Measurements from ENCODE around the gene SLC35B3. TPM values are rescaled to one million over a fixed set of nuclear protein-coding genes. Genes with fewer than 3 reads are reported as not detected.

The SLC35B3 gene
- total and polyA plus RNA-seq, 9 of the 15 experiments (the other 6 are each of a cell fraction or from before 2014, with no cell fraction given): 7.6 to 19.1 (median 11.3) TPM

DNA sequence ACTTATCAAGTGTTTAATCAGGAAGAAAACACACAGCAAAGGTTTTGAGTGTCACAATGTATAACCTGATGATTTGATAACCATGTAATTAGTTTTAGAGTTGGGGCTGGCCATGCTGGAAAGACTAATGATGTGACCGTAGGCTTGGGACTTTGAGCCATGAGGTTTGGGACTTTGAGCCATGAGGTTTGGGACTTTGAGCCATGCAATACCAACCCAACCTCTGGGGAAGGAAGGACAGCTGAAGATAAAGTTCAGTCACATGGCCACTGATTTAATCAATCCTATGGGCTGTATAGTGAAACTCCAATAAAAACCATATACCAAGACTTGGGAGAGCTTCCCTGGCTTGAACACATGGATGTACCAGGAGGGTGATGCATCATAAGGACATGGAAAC, 32.8 kb downstream of the SLC35B3 start:
- Histone ChIP-seq H3K4me3 (no peak overlapping the region), H3K27me3 (ENCODE audit: control insufficient read depth in 2 of 2, insufficient read depth in 2 of 2, low read length in 2 of 2) (no peaks in the 10 kb centered on the region), H3K9me3 (replicated peaks; ENCODE audit: control insufficient read depth, insufficient read depth, low read depth, low read length) (no peaks in the 10 kb centered on the region), H3K27ac (ENCODE audit: extremely low read depth, low read depth, low read length) (no peak overlapping the region), H3K9me1 (ENCODE audit: control insufficient read depth, insufficient read depth, low read length) (no peaks in the 10 kb centered on the region), H3K79me2 (ENCODE audit: control insufficient read depth, insufficient read depth, low read length) (no peaks in the 10 kb centered on the region), H3K36me3 (ENCODE audit: control insufficient read depth, insufficient read depth, low read length) (no peaks in the 10 kb centered on the region), H3K9ac (ENCODE audit: insufficient read depth in 1 of 2, low read depth in 2 of 2, low read length in 2 of 2) (no peak overlapping the region), H3K4me2 (ENCODE audit: insufficient read depth, low read length) (no peak overlapping the region), H2AFZ (ENCODE audit: low read depth, low read length) (no peak overlapping the region), H3K4me1 (replicated peaks in 1 of 2; ENCODE audit: control insufficient read depth in 2 of 2, insufficient read depth in 2 of 2, low read length in 2 of 2) (no peaks in the 10 kb centered on the region), H4K20me1 (replicated peaks; ENCODE audit: control insufficient read depth, insufficient read depth, low read length) (no peaks in the 10 kb centered on the region)
- in situ Hi-C loops (cut with MboI): no loop called here
- intact Hi-C loops (cut with micrococcal nuclease): no loop called here
- DNase-seq (ENCODE audit: extremely low read depth in 1 of 4, low spot score in 3 of 4) (no peak), FAIRE-seq (no peak), ATAC-seq (peak; percentile 51; the same call in 2 of the 3 replicates)
- POLR2A ChIA-PET: no interaction called here
- TF ChIP-seq, protein P1, sequence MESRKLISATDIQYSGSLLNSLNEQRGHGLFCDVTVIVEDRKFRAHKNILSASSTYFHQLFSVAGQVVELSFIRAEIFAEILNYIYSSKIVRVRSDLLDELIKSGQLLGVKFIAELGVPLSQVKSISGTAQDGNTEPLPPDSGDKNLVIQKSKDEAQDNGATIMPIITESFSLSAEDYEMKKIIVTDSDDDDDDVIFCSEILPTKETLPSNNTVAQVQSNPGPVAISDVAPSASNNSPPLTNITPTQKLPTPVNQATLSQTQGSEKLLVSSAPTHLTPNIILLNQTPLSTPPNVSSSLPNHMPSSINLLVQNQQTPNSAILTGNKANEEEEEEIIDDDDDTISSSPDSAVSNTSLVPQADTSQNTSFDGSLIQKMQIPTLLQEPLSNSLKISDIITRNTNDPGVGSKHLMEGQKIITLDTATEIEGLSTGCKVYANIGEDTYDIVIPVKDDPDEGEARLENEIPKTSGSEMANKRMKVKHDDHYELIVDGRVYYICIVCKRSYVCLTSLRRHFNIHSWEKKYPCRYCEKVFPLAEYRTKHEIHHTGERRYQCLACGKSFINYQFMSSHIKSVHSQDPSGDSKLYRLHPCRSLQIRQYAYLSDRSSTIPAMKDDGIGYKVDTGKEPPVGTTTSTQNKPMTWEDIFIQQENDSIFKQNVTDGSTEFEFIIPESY (CRISPR knock-in tag; IDR thresholded peaks at IDR 0.05): no peak
- TF ChIP-seq HNRNPH1 (optimal IDR thresholded peaks at IDR 0.05; ENCODE audit: low read depth, low read length): no peak
- TF ChIP-seq ZNF75A (CRISPR knock-in tag; IDR thresholded peaks at IDR 0.05): no peak
- TF ChIP-seq FOXJ3 (CRISPR knock-in tag; IDR thresholded peaks at IDR 0.05): no peak
- TF ChIP-seq MEIS2 (IDR thresholded peaks at IDR 0.05; ENCODE audit: partially characterized antibody): no peak
- no peak for TF ChIP-seq ZC3H11A (IDR thresholded peaks at IDR 0.05; ENCODE audit: low read depth, low read length)
- TF ChIP-seq, protein P2, sequence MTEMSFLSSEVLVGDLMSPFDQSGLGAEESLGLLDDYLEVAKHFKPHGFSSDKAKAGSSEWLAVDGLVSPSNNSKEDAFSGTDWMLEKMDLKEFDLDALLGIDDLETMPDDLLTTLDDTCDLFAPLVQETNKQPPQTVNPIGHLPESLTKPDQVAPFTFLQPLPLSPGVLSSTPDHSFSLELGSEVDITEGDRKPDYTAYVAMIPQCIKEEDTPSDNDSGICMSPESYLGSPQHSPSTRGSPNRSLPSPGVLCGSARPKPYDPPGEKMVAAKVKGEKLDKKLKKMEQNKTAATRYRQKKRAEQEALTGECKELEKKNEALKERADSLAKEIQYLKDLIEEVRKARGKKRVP (CRISPR knock-in tag; IDR thresholded peaks at IDR 0.05): peak; percentile 21; the same call in 1 of the 2 replicates
- no peak for TF ChIP-seq TARDBP (IDR thresholded peaks at IDR 0.05)
- TF ChIP-seq EWSR1 (IDR thresholded peaks at IDR 0.05; ENCODE audit: borderline replicate concordance, low read depth, partially characterized antibody): no peak
- TF ChIP-seq, protein P3, sequence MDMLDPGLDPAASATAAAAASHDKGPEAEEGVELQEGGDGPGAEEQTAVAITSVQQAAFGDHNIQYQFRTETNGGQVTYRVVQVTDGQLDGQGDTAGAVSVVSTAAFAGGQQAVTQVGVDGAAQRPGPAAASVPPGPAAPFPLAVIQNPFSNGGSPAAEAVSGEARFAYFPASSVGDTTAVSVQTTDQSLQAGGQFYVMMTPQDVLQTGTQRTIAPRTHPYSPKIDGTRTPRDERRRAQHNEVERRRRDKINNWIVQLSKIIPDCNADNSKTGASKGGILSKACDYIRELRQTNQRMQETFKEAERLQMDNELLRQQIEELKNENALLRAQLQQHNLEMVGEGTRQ (CRISPR knock-in tag; IDR thresholded peaks at IDR 0.05): peak; percentile 13; the same call in 1 of the 2 replicates
- 7% methylated on average over 1 of the region's 1 CpG for WGBS (ENCODE audit: insufficient coverage, low coverage, missing lambda C conversion rate)
- no TSS peak for BruUV-seq (replicated peaks)
- CTCF ChIA-PET (ENCODE audit: low intra/inter-chr PET ratio): no interaction called here

All from K562 (cell line).